Suppressor macrophage (primary cell): ENCODE measurements around the gene FARP2.

Experiments
- DNase-seq, 4 experiments: peaks; one replicate each; pipeline ENCODE4 v3.0.0-alpha.2; 2020 to 2022

Gene FARP2

GRCh38 chr2:241459520-241459919 lies 103.4 kb downstream of the FARP2 start:
- DNase-seq = no peak

- no peak for DNase-seq
Measured at GRCh38 chr2:241460631-241461030, 104.5 kb downstream of the FARP2 start.

GRCh38 chr2:241461693-241462677 lies 105.9 kb downstream of the FARP2 start:
- no peak for DNase-seq

GRCh38 chr2:241463276-241464135 lies 107.4 kb downstream of the FARP2 start:
- no peak for DNase-seq

- no peak for DNase-seq
Measured at GRCh38 chr2:241465543-241465942, 109.5 kb downstream of the FARP2 start.

- DNase-seq = no peak
Measured at GRCh38 chr2:241466230-241466629, 110.1 kb downstream of the FARP2 start.

- no peak for DNase-seq
Measured at GRCh38 chr2:241467777-241468475, 111.8 kb downstream of the FARP2 start.

GRCh38 chr2:241468476-241468781 lies 112.3 kb downstream of the FARP2 start:
- no peak for DNase-seq

GRCh38 chr2:241469746-241470145 lies 113.7 kb downstream of the FARP2 start:
- DNase-seq = no peak

GRCh38 chr2:241473399-241473798 lies 117.3 kb downstream of the FARP2 start:
- no peak for DNase-seq

- no peak for DNase-seq
Measured at GRCh38 chr2:241475267-241475666, 119.2 kb downstream of the FARP2 start.

GRCh38 chr2:241478166-241478565 lies 122.1 kb downstream of the FARP2 start:
- no peak for DNase-seq

GRCh38 chr2:241479026-241479898 lies 123.2 kb downstream of the FARP2 start:
- no peak for DNase-seq

GRCh38 chr2:241481687-241482086 lies 125.6 kb downstream of the FARP2 start:
- no peak for DNase-seq

- no peak for DNase-seq
Measured at GRCh38 chr2:241482126-241482955, 126.3 kb downstream of the FARP2 start.

GRCh38 chr2:241483305-241483704 lies 127.2 kb downstream of the FARP2 start:
- no peak for DNase-seq

GRCh38 chr2:241485172-241485911 lies 129.3 kb downstream of the FARP2 start:
- no peak for DNase-seq

- no peak for DNase-seq
Measured at GRCh38 chr2:241489088-241489487, 133.0 kb downstream of the FARP2 start.

GRCh38 chr2:241489733-241490680 lies 133.9 kb downstream of the FARP2 start:
- no peak for DNase-seq
